HFF-Myc (cell line): ENCODE results near the gene SETX.

Experiments
- DNase-seq: peaks from one replicate; pipeline ENCODE4 v3.0.0-alpha.2; 2011; ENCODE audit warnings: low read depth; ENCODE audit errors: extremely low read depth
- H3K4me3 ChIP-seq: replicated peaks from 2 replicates; pipeline ENCODE4 v1.5.1; 2011; ENCODE audit warnings: low read depth, mild to moderate bottlenecking, control low read depth, low read length
- TF ChIP-seq, protein P1 (sequence below): IDR thresholded peaks from 2 replicates; pipeline ENCODE4 v1.5.1; 2012; ENCODE audit warnings: mild to moderate bottlenecking, low read depth, low read length, control low read depth; ENCODE audit errors: missing control alignments

Gene SETX

DNA sequence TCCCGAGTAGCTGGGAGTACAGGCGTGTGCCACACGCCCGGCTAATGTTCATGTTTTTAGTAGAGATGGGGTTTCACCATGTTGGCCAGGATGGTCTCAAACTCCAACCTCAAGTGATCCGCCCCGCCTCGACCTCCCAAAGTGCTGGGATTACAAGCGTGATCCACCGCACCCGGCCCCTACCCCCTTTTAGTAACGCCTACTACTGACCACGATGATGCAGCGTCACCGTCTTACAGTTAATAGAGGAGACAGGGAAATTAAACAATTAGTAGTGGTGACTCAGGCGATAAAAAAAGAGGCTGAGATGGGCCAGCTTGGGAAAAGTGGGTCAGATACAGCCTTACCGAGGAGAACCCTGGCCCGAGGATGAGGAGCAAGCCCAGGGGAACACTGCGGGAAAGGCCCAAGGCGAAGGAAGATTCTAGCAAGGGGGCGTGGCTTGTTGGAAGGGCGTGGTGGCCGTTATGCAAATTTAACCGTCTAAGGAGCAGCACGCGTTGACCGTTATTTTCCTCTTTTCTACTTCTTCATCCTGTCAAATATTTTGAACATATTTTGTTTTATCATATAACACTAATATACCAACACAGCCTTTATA, 1.6 kb upstream of the SETX start:
- H3K4me3 ChIP-seq: no peak overlapping the region
- TF ChIP-seq, protein P1, sequence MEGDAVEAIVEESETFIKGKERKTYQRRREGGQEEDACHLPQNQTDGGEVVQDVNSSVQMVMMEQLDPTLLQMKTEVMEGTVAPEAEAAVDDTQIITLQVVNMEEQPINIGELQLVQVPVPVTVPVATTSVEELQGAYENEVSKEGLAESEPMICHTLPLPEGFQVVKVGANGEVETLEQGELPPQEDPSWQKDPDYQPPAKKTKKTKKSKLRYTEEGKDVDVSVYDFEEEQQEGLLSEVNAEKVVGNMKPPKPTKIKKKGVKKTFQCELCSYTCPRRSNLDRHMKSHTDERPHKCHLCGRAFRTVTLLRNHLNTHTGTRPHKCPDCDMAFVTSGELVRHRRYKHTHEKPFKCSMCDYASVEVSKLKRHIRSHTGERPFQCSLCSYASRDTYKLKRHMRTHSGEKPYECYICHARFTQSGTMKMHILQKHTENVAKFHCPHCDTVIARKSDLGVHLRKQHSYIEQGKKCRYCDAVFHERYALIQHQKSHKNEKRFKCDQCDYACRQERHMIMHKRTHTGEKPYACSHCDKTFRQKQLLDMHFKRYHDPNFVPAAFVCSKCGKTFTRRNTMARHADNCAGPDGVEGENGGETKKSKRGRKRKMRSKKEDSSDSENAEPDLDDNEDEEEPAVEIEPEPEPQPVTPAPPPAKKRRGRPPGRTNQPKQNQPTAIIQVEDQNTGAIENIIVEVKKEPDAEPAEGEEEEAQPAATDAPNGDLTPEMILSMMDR: no peak
- DNase-seq: no peak

DNA sequence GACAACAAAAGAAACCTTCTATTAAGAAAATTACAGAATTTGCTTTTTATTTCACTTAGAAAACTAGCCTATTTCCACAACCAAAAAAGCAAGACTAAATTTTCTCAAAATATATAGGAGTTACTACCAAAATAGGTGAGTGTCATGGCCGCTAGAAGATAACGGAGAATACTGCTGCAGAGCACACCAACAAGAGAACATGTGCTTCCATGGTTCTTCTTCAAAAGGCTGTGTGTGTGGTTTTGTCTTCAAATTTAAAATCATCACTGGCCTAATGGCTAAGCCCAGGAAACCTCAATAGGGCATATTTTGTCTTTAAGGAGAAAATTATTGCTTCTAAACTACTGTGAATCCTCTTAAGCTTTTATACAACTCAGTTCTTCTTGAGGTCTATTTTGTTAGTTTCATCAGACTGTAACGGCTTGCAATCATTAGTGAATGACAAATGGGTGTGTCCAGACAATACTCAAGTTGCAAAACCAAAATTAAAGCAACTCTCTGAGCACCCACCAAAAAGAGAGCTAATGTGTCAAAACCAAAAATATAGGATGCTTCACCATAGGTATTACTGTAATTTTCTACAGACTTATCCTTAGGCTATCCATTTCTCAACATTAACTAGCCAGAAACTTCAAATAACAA, 3.3 kb downstream of the SETX start:
- 0 out of 2 replicates have a peak overlapping the region, but pooled peaks have one; percentile 6 for H3K4me3 ChIP-seq
- DNase-seq: no peak
- TF ChIP-seq, protein P1: no peak

DNA sequence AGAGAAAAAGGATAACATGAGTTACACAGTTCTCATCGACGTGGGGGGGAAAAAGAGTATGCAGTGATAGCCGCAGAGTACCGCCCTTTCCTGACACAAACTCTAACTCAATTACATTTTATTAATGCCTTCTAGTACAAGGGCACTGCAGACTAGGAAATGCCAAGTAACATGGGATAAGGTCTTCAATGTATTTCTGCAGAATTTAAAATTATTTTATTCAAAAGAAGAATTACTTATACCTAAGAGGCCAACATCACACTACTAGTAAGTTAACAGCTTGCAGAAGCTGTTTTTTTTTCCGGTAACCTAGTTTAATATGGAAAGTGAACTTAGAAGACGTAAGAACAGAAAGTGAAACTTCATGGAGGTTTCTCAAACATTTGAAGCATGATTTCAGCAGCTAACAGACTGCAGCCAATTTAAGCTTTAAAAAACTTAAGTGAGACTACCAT, 3.9 kb downstream of the SETX start:
- no peak overlapping the region for H3K4me3 ChIP-seq
- TF ChIP-seq, protein P1: no peak
- no peak for DNase-seq

DNA sequence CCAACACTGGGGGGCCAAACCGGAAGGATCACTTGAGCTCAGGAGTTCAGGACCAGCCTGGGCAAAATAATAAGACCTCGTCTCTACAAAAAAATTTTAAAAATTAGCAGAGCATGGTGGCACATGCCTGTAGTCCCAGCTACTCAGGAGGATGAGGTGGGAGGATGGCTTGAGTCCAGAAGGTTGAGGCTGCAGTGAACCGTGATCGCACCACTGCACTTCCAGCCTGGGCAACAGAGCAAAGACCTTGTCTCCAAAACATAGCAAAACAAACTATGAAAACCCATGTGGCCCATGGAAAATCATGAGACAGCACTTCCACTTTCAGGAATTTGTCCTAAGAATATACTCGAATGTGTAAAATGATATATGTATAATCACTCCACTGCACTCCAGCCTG, 6.1 kb downstream of the SETX start:
- H3K4me3 ChIP-seq: no peak overlapping the region
- no peak for DNase-seq
- TF ChIP-seq, protein P1: no peak

DNA sequence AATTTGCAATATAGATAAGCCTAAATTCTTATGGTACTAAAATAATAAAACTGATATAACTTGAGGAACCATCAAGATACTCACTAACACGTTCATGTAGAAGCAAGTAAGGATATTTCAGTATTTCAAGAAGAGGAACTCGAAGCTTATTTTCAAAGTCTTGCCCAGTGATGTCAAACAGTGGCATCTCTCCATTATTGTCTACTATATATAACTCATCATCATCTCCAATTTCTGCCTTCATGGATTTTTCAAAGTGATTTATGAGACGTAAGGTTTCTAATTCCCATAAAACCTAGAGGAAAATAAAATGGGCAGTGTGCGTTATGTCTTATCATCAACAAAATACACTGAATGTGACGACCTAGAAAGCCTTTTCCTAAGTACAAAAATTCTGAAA, 8.6 kb downstream of the SETX start:
- no peak overlapping the region for H3K4me3 ChIP-seq
- TF ChIP-seq, protein P1: no peak
- DNase-seq: no peak

DNA sequence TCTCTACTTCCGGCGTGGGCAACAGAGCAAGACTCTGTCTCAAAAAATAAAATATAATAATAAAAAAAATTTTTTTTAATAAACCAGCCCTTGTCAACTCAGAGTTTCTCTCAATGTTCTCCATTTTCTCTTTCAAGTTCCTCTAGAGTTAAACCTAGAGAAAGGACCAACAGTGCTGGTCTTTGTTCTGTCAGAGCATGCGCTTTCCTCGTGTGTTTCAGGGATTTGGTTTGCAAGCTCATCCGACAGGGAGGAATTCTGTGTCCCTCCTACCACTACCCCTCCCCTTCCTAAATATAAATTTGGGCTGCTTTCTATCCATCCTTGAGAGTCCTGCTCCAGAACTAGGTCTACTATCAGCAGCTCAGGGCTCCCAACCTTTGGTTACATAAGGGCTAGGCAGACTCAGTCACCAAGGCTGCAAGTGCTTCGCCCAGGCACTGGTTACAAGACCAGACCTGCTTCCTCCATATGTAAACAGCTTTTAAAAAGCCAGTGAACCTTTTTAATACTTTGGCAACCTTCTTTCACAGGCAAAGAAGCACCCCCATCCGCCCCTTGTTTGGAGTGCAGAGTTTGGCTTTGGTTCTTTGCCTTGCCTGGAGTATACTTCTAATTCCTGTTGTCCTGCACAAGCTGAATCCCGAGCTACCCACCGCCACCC, 13.5 kb downstream of the SETX start:
- TF ChIP-seq, protein P1: no peak
- no peak overlapping the region for H3K4me3 ChIP-seq
- DNase-seq: no peak
